Measurements from ENCODE around the gene TBX19.

The TBX19 gene

DNA sequence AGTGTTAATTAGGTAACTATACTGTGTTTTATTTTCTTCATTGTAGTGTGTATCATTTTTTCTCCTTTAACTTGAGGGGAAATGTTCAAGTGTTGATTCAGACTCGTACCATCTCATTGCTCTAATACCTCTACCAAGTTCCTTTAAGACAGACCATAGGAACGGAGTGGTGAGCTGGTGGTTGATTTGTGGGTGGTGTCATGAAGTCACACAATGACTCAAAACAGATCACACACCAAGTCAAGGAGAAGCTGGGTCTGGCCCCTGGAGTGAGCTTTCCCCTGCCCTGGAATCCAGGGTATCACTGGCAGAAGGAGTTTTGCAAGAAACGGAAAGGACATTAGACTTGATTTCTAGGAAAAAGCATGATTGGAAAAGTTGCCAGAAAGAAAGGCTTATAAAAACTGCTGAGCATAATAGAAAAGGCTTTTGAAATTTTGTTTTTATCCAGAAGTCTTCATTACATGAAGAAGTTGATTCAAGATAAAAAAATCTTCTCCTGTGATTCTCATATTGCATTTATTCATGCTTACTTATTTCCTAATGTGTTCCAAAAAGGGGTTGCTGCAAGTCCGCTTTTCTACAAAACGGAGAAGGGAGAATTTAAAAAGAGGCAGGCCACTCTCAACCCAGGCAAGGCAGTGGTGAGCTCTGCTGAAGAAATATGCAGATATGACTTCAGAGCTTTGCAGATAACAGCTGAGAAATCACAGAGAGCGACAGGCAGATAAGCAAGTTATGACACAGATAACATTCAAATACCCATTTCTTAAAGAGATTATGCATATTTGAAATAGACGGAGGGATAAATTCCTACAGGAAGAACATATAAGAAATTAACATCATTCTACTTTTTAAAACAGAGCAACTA lies 79.7 kb downstream of the TBX19 start:
- DNase-seq (ENCODE audit: low spot score) = no peak

DNA sequence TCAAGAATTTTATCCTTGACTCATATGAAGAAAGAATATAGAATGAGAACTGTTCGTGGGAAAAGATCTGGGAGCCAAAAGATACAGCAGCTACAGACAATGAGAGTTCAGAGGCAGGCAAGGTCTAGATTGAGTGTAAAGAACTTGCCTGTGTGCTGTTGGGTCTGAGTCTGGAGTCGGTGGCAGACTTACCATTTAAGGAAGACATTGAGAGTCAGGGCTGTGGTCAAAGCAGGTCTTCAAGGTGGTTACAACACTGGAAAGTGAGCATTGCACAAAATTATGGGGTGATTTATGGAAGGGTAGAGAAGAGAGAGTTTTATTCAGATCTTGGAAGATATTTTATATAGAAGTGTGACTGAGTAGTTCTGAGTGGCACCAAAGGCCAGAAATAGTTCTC lies 80.6 kb downstream of the TBX19 start:
- DNase-seq (ENCODE audit: low spot score) = no peak

- no peak for DNase-seq (ENCODE audit: low spot score)
Measured at GRCh38 chr1:168362991-168363390, 82.3 kb downstream of the TBX19 start.

All from putamen (tissue), 1 donor.